ENCODE measurements around the gene IRF2.
A peak's percentile ranks its signal among the peaks of the same experiment; 100 is the strongest.

The IRF2 gene

GRCh38 chr4:184355111-184355604 lies 119.2 kb downstream of the IRF2 start:
- Histone ChIP-seq H3K27me3 (ENCODE audit: control insufficient read depth, insufficient read depth, low read length) (no peaks in the 10 kb centered on the region), H3K9me3 (ENCODE audit: control insufficient read depth, low read length) (no peaks in the 10 kb centered on the region), H3K27ac (peak overlapping the region; percentile 32), H3K79me2 (no peaks in the 10 kb centered on the region), H3K36me3 (ENCODE audit: control insufficient read depth, insufficient read depth, low read length) (no peaks in the 10 kb centered on the region), H2AFZ (peak overlapping the region; percentile 17), H3K4me1 (no peaks in the 10 kb centered on the region), H3K4me3 (ENCODE audit: low read depth, low read length) (no peak overlapping the region), H3K4me2 (ENCODE audit: low read length) (no peak overlapping the region), H3K9ac (no peak overlapping the region)
- no peak for TF ChIP-seq CTCF (IDR thresholded peaks at IDR 0.05)

GRCh38 chr4:184352891-184353290 lies 121.5 kb downstream of the IRF2 start:
- Histone ChIP-seq H3K27ac (no peak overlapping the region), H3K9ac (no peak overlapping the region), H3K4me3 (ENCODE audit: low read depth, low read length) (no peak overlapping the region), H3K4me1 (peaks cover 11% of the 10 kb centered on the region), H2AFZ (no peak overlapping the region), H3K27me3 (ENCODE audit: control insufficient read depth, insufficient read depth, low read length) (no peaks in the 10 kb centered on the region), H3K4me2 (ENCODE audit: low read length) (no peak overlapping the region), H3K9me3 (ENCODE audit: control insufficient read depth, low read length) (no peaks in the 10 kb centered on the region), H3K79me2 (no peaks in the 10 kb centered on the region), H3K36me3 (ENCODE audit: control insufficient read depth, insufficient read depth, low read length) (no peaks in the 10 kb centered on the region)
- TF ChIP-seq CTCF (IDR thresholded peaks at IDR 0.05), result no peak

GRCh38 chr4:184351560-184352451 lies 122.5 kb downstream of the IRF2 start:
- Histone ChIP-seq H3K36me3 (ENCODE audit: control insufficient read depth, insufficient read depth, low read length) (no peaks in the 10 kb centered on the region), H3K9me3 (ENCODE audit: control insufficient read depth, low read length) (no peaks in the 10 kb centered on the region), H3K4me1 (peaks cover 16% of the 10 kb centered on the region), H3K27ac (no peak overlapping the region), H3K4me3 (ENCODE audit: low read depth, low read length) (no peak overlapping the region), H3K79me2 (no peaks in the 10 kb centered on the region), H3K27me3 (ENCODE audit: control insufficient read depth, insufficient read depth, low read length) (no peaks in the 10 kb centered on the region), H3K4me2 (ENCODE audit: low read length) (no peak overlapping the region), H2AFZ (no peak overlapping the region), H3K9ac (no peak overlapping the region)
- TF ChIP-seq CTCF (IDR thresholded peaks at IDR 0.05), result no peak

GRCh38 chr4:184350964-184351363 lies 123.4 kb downstream of the IRF2 start:
- Histone ChIP-seq H3K4me3 (ENCODE audit: low read depth, low read length) (no peak overlapping the region), H3K9ac (no peak overlapping the region), H3K27me3 (ENCODE audit: control insufficient read depth, insufficient read depth, low read length) (no peaks in the 10 kb centered on the region), H3K4me1 (peaks cover 19% of the 10 kb centered on the region), H3K79me2 (no peaks in the 10 kb centered on the region), H2AFZ (no peak overlapping the region), H3K36me3 (ENCODE audit: control insufficient read depth, insufficient read depth, low read length) (no peaks in the 10 kb centered on the region), H3K4me2 (ENCODE audit: low read length) (no peak overlapping the region), H3K27ac (no peak overlapping the region), H3K9me3 (ENCODE audit: control insufficient read depth, low read length) (no peaks in the 10 kb centered on the region)
- TF ChIP-seq CTCF (IDR thresholded peaks at IDR 0.05), result no peak
